DOHH2 (cell line): ENCODE results near the gene KHDC4.

Source experiments
- CTCF ChIP-seq: fragments of 200-600 bp; sonication (generic); IDR thresholded peaks from one replicate; pipeline ENCODE4 v1.5.1; 2014; ENCODE audit warnings: antibody characterized with exemption, mild to moderate bottlenecking, low read depth, low read length; ENCODE audit not compliant: poor library complexity, severe bottlenecking
- EZH2phosphoT487 ChIP-seq: fragments of 200-600 bp; sonication (generic); IDR thresholded peaks from 2 replicates; pipeline ENCODE4 v1.6.1; 2017; ENCODE audit warnings: borderline replicate concordance, mild to moderate bottlenecking, antibody characterized with exemption, low read length, moderate library complexity, mixed read lengths

GRCh38 chr1:155880950-155881349 lies 53.3 kb downstream of the KHDC4 start:
- TF ChIP-seq CTCF, result no peak
- TF ChIP-seq EZH2phosphoT487, result no peak
